CD4-positive, alpha-beta T cell treated with Interleukin-21 for 1 hour (primary cell): ENCODE measurements around the gene NAA60.
"Not testable (repeated sequence)": the region's sequence is repeated elsewhere in the genome, so short reads cannot be mapped to it uniquely, and the experiment has no call there.

Experiments used
- DNase-seq: peaks from one replicate; pipeline ENCODE4 v3.0.0-alpha.2; 2020

The NAA60 gene

DNA sequence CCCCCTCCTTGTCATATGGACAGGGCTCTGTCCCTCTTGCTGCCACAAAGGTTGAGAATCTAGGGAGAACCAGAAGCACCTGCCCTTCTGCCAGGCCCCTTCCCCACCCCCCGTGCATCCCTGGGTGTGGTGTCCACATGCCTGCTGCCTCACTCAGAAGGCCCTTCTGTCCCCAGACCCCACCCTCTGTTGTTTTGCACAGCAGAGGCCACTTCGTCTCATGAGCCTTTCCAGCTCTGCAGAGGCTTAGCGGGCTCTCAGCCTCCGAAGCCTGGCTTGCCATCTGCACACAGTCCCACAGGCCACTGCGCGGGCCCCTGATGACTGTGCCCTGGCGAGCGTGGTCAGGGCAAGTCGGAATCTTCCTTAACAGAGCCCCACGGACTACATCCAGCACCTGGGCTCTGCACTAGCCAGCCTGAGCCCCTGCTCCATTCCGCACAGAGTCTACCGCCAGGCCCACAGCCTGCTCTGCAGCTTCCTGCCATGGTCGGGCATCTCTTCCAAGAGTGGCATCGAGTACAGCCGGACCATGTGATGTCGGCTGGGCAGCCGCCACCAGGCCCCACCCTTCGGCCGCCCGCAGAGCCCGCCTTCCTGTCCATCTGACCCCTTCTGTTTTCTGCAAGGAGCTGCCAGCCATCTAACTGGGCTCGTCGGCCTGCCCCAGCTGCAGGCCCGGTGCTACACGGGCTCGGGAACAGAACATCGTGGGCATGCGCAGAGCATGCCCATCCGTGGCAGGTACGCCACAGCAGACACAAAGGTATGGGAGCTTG, 41.0 kb downstream of the NAA60 start:
- no peak for DNase-seq

DNA sequence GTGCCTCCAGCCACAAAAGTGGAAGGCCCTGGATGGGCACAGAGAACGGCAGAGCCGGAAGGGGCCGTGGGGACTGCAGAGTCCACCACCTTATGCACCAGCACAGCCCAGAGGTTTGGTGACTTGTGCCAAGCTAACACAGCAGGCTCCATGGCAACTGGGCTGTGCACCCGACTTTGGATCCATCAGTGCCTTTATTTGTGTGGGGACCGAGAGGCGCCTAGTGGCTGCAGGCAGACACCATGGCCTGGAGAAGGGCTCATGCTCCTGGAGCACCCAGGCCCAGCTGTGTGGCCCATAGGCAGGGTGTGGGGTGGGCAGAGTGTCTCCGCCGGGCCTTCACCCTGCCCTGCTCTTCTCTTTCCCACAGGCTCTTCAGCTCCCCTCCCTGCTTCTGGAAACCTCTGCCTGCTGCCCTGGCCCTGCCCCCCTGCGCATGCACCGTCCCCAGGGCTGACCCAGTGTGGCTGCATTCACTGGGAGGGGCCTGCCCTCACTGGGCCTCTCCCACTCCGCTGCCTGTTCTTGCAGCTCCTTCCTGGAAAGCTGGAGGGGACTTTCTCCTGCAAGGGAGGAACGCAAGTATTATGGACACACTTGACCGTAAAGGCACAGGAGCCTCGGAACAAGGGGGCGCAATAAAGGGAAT, 41.7 kb downstream of the NAA60 start:
- no peak for DNase-seq

DNA sequence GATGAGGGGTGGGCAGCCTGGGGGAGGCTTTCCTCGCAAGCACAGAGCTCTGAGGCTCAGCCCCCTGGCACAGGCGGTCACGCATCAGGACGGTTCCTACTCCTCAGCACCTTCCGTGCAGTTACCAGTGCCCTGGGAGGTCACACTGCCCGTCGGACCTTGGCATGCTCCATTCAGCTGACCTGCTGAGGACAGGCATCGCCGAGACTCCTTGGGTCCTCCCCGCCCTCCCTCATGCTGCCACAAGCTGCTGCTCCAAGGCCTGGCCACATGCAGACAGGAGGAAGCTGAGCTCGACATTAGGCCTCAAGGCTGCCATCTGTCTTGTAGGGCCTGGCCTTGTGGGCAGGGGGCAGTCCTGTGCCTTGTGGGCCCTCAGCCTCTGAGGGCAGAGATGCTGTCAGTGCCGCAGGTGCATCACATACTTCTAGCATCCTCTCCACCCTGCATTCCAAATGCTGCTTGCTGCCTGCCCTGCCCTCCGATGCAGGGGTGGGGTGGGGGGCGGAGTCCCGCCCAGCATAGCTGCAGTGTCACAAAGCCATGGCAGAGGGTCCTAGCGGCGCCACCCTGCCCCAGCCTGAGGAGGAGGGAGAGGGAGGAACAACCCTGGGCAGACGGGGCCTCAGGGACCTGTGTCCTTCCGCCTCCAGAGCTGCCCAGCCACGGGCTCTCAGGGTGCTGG, 42.5 kb downstream of the NAA60 start:
- no peak for DNase-seq

- DNase-seq, result no peak
Measured at GRCh38 chr16:3486506-3487215, 43.2 kb downstream of the NAA60 start.

DNA sequence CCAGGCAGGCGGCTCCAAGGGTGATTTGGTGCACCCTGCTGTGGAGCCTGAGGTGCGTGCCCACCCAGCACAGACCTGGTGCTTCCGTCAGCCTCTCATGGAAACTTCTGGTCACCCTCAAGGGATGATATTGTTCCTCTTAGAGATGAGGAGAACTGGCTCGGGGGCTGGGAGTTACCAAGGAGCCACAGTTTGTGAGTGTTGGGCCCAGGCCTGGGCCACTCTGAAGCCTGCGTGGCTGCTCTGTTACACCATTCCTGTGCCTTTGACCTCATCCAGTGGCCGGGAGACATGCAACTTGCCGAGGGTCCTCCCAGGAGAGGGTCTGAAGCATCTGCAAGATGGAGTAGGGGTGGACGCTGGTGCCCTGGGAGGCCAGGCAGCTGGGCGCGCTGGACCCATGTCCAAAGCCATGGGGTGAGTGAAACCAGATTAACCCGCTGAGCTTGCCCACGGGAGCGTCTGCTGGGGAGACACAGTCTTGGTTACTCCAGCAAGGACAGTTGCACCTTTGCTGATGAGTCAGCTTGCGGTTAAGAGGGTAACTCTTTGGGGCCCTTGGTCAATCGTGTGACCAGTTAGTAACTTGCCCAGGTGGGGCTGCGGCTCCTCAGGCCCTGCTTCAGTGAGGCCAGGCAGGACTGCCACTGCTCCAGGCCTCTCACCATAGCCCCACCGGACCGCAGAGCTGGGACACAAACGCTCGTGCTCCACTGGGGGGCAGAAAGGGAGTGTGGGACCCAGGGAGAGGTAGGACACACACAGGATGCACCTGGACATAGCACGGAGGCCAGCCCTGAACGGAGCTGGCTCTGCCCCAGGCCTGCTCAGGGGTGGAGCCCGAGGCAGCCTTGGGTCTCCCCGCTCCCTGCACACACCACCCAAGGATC, 44.3 kb downstream of the NAA60 start:
- no peak for DNase-seq

DNA sequence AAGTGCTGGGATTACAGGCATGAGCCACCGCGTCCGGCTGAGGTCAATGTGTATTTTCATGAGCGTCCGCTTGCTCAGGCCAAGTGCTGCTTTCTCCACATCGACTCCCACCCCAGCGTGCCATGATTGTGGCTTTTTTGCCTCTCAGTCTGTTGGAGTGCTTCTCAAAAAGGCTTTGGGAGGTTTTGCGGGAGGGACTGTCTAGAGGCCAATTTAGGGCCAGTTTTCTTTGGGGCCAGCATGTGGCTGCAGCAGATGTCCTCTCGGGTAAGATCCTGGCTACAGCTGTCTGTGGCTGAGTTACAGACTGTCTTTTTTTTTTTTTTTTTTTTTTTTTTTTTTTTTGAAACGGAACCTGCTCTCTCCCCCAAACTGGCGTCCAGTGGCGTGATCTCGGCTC, 45.3 kb downstream of the NAA60 start:
- DNase-seq, result no peak

- no peak for DNase-seq
Measured at GRCh38 chr16:3490911-3491629, 47.6 kb downstream of the NAA60 start.

DNA sequence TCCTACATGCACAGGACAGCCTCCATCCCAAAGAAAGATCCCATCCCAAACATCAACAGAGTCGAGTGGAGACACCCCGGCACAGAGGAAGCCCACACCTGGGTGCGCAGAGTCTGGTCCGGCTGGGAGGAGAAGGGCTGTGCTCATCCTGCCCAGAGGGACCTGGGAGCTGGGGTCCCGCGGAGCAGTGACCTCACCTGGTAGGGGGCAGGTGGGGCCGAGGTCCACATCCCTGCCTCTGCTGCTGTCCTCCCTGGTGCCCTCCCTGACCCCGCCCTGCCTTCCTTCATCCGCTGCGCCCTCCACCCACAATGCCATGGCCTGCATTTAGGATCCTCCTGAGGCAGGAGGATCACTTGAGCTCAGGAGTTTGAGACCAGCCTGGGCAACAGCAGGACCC, 48.9 kb downstream of the NAA60 start:
- no peak for DNase-seq

- DNase-seq, result no peak
Measured at GRCh38 chr16:3494386-3494973, 51.0 kb downstream of the NAA60 start.

DNA sequence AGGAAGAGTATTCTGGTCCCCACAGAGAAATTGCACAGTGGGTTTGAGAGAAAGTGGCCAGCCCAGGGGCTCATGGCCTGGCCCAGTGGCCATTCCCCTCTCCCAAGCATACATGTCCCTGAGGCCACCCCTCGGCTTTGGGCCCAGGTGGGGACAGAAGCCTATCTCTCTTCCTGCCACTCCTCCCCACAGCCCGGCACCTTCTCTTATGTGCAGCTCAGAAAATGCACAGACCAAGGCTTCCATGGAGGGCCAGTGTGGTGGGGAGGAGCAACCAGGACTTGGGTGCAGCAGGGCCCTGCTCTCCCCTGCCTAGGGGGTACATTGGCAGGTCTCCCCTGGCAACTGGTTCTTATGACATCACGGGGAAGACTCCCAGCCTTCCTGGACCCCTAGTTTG, 51.7 kb downstream of the NAA60 start, which contains the start of gene C16orf90:
TSS of gene C16orf90 (minus strand) at position 314 of the 400 bp plus-strand sequence. CDS start at position 246, 68 bp downstream.
- DNase-seq, result no peak

DNA sequence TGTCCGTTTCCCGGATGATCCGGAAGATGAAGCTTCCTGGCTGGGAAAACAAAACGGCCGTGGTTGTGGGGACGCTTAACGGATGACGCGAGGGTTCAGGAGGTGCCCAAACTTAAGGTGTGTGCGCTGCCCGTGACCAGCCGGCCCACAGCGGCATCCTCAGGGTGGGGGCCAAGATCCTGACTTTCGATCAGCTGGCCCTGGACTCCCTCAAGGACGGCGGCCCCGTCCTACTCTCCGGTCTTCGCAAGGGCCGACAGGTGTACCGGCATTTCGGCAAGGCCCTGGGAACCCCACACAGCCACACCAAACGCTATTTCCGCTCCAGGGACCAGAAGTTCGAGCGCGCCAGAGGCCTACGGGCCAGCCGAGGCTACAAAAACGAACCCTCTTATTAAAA, 52.9 kb downstream of the NAA60 start:
- no peak for DNase-seq

GRCh38 chr16:3497771-3498170, 54.3 kb downstream of the NAA60 start:
- no peak for DNase-seq

DNA sequence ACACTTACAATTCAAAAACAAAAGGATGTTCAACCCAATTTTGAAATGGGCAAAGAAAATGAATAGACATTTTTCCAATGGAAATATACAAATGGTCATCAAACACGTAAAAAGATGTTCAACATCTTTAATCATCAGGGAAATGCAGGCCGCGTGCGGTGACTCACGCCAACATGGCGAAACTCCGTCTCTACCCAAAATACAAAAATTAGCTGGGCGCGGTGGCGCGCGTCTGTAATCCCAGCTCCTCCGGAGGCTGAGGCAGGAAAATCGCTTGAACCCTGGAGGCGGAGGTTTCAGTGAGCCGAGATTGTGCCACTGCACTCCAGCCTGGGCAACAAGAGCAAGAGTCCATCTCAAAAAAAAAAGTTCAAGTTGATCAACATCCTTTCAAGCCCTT, 55.5 kb downstream of the NAA60 start:
- DNase-seq, result no peak

- not testable (repeated sequence) for DNase-seq
Measured at GRCh38 chr16:3501412-3501761, 57.9 kb downstream of the NAA60 start.

GRCh38 chr16:3501783-3502400, 58.4 kb downstream of the NAA60 start:
- DNase-seq, result no peak

DNA sequence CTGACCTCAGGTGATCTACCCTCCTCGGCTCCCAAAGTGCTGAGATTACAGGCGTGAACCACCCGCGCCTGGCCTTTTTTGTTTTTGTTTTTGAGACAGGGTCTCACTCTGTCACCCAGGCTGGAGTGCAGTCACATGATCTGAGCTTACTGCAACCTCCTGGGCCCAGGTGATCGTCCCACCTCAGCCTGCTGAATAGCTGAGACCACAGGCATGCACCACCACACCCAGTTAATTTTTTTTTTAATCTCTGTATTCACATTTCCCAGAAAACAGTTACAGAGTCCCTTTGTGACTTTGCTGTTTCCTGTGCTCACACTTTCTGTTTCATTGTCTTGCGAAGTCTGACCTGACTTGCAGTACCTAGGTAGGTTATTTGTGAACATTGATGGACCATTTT, 60.0 kb downstream of the NAA60 start:
- peak; percentile 83 for DNase-seq

- DNase-seq, result no peak
Measured at GRCh38 chr16:3508736-3509135, 65.3 kb downstream of the NAA60 start.

GRCh38 chr16:3509470-3509928, 66.0 kb downstream of the NAA60 start:
- peak; percentile 79 for DNase-seq

GRCh38 chr16:3510416-3510815, 66.9 kb downstream of the NAA60 start:
- DNase-seq, result no peak
